GM12878 (cell line): ENCODE results near the gene GAS2. TPM values are rescaled to one million over a fixed set of nuclear protein-coding genes. Genes with fewer than 3 reads are reported as not detected.

Experiments
- ATF7 ChIP-seq: fragments of 450-650 bp; IDR thresholded peaks from 2 replicates; pipeline ENCODE4 v1.6.1; 2016; ENCODE audit warnings: low read depth, mild to moderate bottlenecking
- BHLHE40 ChIP-seq, 2 experiments: fragments of 450-650 bp in 1 of 2; IDR thresholded peaks; 2 replicates each; pipeline ENCODE4 v1.6.1; 2011 to 2017; ENCODE audit warnings: low read depth in 2 of 2, borderline replicate concordance in 1 of 2, improper control_type of control experiment in 1 of 2, low read length in 1 of 2, mild to moderate bottlenecking in 1 of 2
- BRCA1 ChIP-seq: IDR thresholded peaks from 2 replicates; pipeline ENCODE4 v1.6.1; 2011; ENCODE audit warnings: low read depth, low read length, improper control_type of control experiment
- CBX5 ChIP-seq: sonication (generic); IDR thresholded peaks from 2 replicates; pipeline ENCODE4 v1.6.1; 2016; ENCODE audit warnings: low read depth, moderate library complexity, mild to moderate bottlenecking, inconsistent platforms
- EED ChIP-seq: sonication (generic); IDR thresholded peaks from 2 replicates; pipeline ENCODE4 v1.6.1; 2016; ENCODE audit warnings: antibody characterized with exemption, low read depth
- FOXK2 ChIP-seq: fragments of 450-650 bp; IDR thresholded peaks from 2 replicates; pipeline ENCODE4 v1.6.1; 2017; ENCODE audit warnings: mild to moderate bottlenecking, moderate library complexity
- HCFC1 ChIP-seq: fragments of 150-350 bp; IDR thresholded peaks from 2 replicates; pipeline ENCODE4 v1.6.1; 2014; ENCODE audit warnings: low read length
- HDAC6 ChIP-seq: fragments of 200-600 bp; sonication (generic); IDR thresholded peaks from one replicate; pipeline ENCODE4 v1.8.0; 2017; ENCODE audit warnings: antibody characterized with exemption; ENCODE audit not compliant: unreplicated experiment
- HDGF ChIP-seq: fragments of 450-650 bp; IDR thresholded peaks from 2 replicates; pipeline ENCODE4 v1.6.1; 2016; ENCODE audit warnings: antibody characterized with exemption
- IKZF1 ChIP-seq: fragments of 450-650 bp; conservative IDR thresholded peaks from 2 replicates; pipeline ENCODE4 v1.6.1; 2017; ENCODE audit warnings: antibody characterized with exemption, mild to moderate bottlenecking
- IRF3 ChIP-seq: fragments of 450-650 bp; IDR thresholded peaks from 2 replicates; pipeline ENCODE4 v1.6.1; 2014; ENCODE audit warnings: mild to moderate bottlenecking
- LARP7 ChIP-seq: fragments of 450-650 bp; IDR thresholded peaks from 2 replicates; pipeline ENCODE4 v1.6.1; 2017; ENCODE audit warnings: mild to moderate bottlenecking
- MTA3 ChIP-seq: IDR thresholded peaks from 2 replicates; pipeline ENCODE4 v1.6.1; 2012; ENCODE audit warnings: low read length, inconsistent platforms, borderline replicate concordance
- MYC ChIP-seq: IDR thresholded peaks from 2 replicates; pipeline ENCODE4 v1.6.1; 2011; ENCODE audit warnings: mild to moderate bottlenecking, low read length, moderate library complexity, inconsistent platforms; ENCODE audit not compliant: insufficient read depth, insufficient replicate concordance, insufficient read length, severe bottlenecking
- NBN ChIP-seq: fragments of 450-650 bp; IDR thresholded peaks from 2 replicates; pipeline ENCODE4 v1.6.1; 2016
- PAX5 ChIP-seq: IDR thresholded peaks from 2 replicates; pipeline ENCODE4 v1.6.1; 2011; ENCODE audit warnings: low read depth, low read length, borderline replicate concordance
- PML ChIP-seq: IDR thresholded peaks from 2 replicates; pipeline ENCODE4 v1.6.1; 2012; ENCODE audit warnings: low read length, inconsistent platforms
- PRDM15 ChIP-seq: fragments of 450-650 bp; formaldehyde crosslinking; IDR thresholded peaks from 2 replicates; pipeline ENCODE4 v1.4.0; 2020; ENCODE audit warnings: mild to moderate bottlenecking, moderate library complexity
- RELB ChIP-seq: fragments of 450-650 bp; IDR thresholded peaks from 2 replicates; pipeline ENCODE4 v1.6.1; 2017; ENCODE audit warnings: low read depth, mild to moderate bottlenecking, moderate library complexity
- SMC3 ChIP-seq: IDR thresholded peaks from 2 replicates; pipeline ENCODE4 v1.6.1; 2011; ENCODE audit warnings: low read length, improper control_type of control experiment, borderline replicate concordance
- SPI1 ChIP-seq: IDR thresholded peaks from 2 replicates; pipeline ENCODE4 v1.6.1; 2011; ENCODE audit warnings: low read depth, mild to moderate bottlenecking, low read length, moderate library complexity, borderline replicate concordance; ENCODE audit not compliant: insufficient read depth
- SRF ChIP-seq, 2 experiments: IDR thresholded peaks; 2 replicates each; pipeline ENCODE4 v1.6.1; 2011; ENCODE audit warnings: low read depth in 2 of 2, low read length in 2 of 2, mild to moderate bottlenecking in 1 of 2, moderate library complexity in 1 of 2
- USF2 ChIP-seq: IDR thresholded peaks from 2 replicates; pipeline ENCODE4 v1.6.1; 2011; ENCODE audit warnings: low read depth, low read length, improper control_type of control experiment, borderline replicate concordance
- ZNF217 ChIP-seq: fragments of 450-650 bp; IDR thresholded peaks from 2 replicates; pipeline ENCODE4 v1.6.1; 2017; ENCODE audit warnings: antibody characterized with exemption, mild to moderate bottlenecking
- ZNF24 ChIP-seq: fragments of 450-650 bp; IDR thresholded peaks from 2 replicates; pipeline ENCODE4 v1.6.1; 2017; ENCODE audit warnings: antibody characterized with exemption, mild to moderate bottlenecking
- polyA plus RNA-seq, 11 experiments: library from polyadenylated mRNA; depleted of rRNA in 4 of 11; unstranded in 6 of 11; stranded (reverse) in 5 of 11; fragments of >200 nt; fragmentation: Nextera tagmentation in 4 of 11; fragmentation: Illumina TruSeq in 1 of 11; extraction: Ambion mirVana in 4 of 11; extraction: Trizol in 1 of 11; gene quantifications; 1 replicate in 1 of 11; 2 replicates in 10 of 11; pipeline versions ENCODE4 v1.2.1 to v1.2.3, GENCODE V29; 2011 to 2016; ENCODE audit warnings: inconsistent platforms in 2 of 11, missing spikeins in 2 of 11, low read depth in 1 of 11
- total RNA-seq, 4 experiments: library from RNA; depleted of rRNA in 3 of 4; stranded (reverse); fragments of >200 nt in 3 of 4; fragmentation: Illumina TruSeq in 1 of 4; extraction: Trizol in 1 of 4; gene quantifications; 2 replicates each; pipeline versions ENCODE4 v1.2.1 to v1.2.3, GENCODE V29; 2013 to 2021

GAS2 gene
- total and polyA plus RNA-seq, 10 of the 15 experiments (the other 5 are each of a cell fraction or from before 2014, with no cell fraction given), result 16.4 to 81.4 (median 26.2) TPM

- no peak for TF ChIP-seq USF2
- TF ChIP-seq SRF (IDR thresholded peaks at IDR 0.05; ENCODE audit: low read depth in 2 of 2, low read length in 2 of 2), result no peak
- no peak for TF ChIP-seq BRCA1
- TF ChIP-seq ZNF217, result peak; percentile 54; the same call in 1 of the 2 replicates
- TF ChIP-seq LARP7, result no peak
- no peak for TF ChIP-seq SPI1
- TF ChIP-seq CBX5, result no peak
- no peak for TF ChIP-seq PML
- no peak for TF ChIP-seq MTA3
- TF ChIP-seq FOXK2, result no peak
- no peak for TF ChIP-seq ZNF24
- peak; percentile 43 for TF ChIP-seq IKZF1
- no peak for TF ChIP-seq SMC3
- TF ChIP-seq IRF3, result no peak
- peak; percentile 51; the same call in 1 of the 2 replicates for TF ChIP-seq RELB
- peak in 1 of 2 experiments; percentile 13; a peak in 1 of 4 replicates for TF ChIP-seq BHLHE40 (IDR thresholded peaks at IDR 0.05; ENCODE audit: borderline replicate concordance in 1 of 2, low read depth in 2 of 2, low read length in 1 of 2)
- no peak for TF ChIP-seq PRDM15 (CRISPR knock-in tag)
- TF ChIP-seq EED, result no peak
- TF ChIP-seq PAX5, result no peak
- no peak for TF ChIP-seq HDGF
- TF ChIP-seq HCFC1, result no peak
- TF ChIP-seq MYC, result no peak
- 0 out of 2 replicates have a peak, but pooled peaks have one; percentile 46 for TF ChIP-seq NBN
- peak; percentile 64; the same call in 1 of the 2 replicates for TF ChIP-seq ATF7
- no peak for TF ChIP-seq HDAC6
Measured at GRCh38 chr11:22786475-22786874, 120.1 kb downstream of the GAS2 start (continued).
